GM08714 (cell line): ENCODE results near the gene PXDC1.
A peak's percentile ranks its signal among the peaks of the same experiment; 100 is the strongest.

Experiments
- H3K4me3 ChIP-seq: fragments of 200-500 bp; sonication (Bioruptor generic); 2 replicates; pipeline ENCODE4 v1.5.1; 2014; ENCODE audit warnings: mild to moderate bottlenecking, low read length, inconsistent platforms
- ZNF274 ChIP-seq: IDR thresholded peaks from 2 replicates; pipeline ENCODE4 v1.6.1; 2012; ENCODE audit warnings: mild to moderate bottlenecking, low read depth, low read length

Gene PXDC1, protein sequence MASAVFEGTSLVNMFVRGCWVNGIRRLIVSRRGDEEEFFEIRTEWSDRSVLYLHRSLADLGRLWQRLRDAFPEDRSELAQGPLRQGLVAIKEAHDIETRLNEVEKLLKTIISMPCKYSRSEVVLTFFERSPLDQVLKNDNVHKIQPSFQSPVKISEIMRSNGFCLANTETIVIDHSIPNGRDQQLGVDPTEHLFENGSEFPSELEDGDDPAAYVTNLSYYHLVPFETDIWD

GRCh38 chr6:3751077-3751729 lies at the start of gene PXDC1:
Gene PXDC1 (minus strand): TSS chr6:3751713. CDS start chr6:3751531, 182 bp downstream.
- H3K4me3 ChIP-seq: peak within 1 kb of the TSS; percentile 56; the same call in 1 of the 2 replicates

DNA sequence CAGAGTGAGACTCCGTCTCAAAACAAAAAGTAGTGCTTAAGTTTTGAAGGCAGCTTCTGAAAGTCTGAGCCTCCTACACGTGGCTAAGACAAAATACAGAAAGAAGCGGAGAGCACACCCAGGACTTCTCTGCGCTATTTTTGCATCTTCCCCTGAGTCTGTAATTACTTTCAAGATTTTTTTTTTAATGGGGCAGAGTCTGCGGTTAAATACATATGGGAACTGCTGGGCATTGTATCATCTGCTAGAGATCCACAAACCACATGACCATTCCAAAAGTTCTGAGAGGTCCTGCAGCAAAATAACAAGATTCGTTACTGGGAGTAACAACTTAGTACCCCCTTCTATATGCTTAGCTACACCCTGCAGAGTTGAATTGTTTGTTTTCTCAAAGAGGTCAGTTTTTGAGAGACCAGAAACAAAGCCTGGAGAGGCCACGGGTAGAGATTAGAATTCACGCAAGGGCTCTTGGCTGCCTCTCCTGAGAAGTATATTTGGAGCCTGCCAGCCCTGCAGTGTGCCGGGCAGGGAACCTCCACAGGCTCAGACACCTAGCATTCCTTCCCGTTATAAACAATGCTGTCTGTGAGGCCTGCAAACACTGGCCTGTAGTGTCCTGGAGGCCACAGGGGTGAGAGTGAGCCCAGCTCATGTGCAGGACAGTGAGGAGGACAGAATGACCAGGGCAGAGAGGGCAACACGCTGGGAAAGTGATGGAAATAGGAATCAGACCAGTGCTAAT lies 49.5 kb upstream of the PXDC1 start:
- no peak overlapping the region for H3K4me3 ChIP-seq
- TF ChIP-seq ZNF274: no peak

More at GRCh38 chr6:3751077-3751729, at the start of gene PXDC1:
- no peak for TF ChIP-seq ZNF274

DNA sequence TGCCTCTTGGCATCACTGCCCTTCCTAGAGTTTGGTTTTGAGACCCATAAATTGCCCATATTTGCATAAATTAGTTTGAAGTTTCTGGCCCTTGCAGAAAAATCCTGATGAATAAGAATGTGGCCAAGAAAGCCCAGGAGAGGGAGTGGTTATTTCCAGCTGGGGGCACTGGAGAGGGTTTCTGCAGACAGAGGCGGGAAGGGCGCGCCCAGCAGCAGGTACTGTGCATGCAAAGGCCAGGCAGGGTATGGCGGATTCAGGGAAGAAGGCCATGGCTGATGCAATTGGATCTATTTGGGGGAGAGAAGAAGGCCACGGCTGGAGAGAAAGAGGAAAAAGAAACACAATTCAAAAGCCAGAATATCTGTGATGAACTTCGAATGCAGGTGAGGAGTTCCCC lies 48.2 kb upstream of the PXDC1 start:
- no peak for TF ChIP-seq ZNF274
- no peak overlapping the region for H3K4me3 ChIP-seq

DNA sequence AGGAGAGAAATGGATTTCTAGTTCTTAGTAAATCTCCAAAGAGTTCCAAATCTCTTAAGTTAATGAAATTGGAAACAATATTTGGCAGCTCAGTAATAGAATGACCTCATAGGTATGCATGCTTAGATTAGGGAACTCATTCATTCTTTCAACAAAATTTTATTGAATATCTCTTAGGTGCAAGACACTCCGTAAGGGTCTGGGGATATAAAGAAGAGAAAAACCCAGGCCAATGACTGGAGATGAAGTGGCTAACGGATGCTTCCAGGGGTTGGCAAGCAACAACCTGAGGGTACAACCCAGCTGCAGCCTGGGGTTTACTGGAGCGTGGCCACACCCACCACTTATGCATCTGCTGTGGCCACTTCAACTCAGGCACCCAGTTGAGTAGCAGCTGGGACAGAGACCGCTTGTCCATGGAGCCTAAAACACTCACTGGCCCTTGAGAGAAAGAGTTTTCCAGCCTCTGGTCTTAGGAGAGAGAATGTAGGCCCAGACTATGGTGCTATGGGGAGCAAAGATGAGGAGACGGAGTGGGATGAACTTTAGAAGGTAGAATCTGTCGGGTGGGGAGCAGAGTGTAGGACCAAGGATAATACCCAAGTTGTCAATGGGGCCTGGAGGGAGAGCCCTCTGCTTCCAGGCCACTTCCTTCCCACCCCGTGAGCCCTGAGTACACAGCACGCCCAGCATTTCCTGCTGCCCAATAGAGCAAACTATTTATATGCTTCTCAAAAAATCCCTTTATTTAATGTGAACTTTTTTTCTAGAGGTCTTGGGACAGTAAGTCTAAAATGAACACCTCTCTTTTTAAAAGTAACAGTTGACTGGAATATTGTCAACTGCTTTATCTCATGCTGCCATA lies 46.8 kb upstream of the PXDC1 start:
- no peak for TF ChIP-seq ZNF274
- H3K4me3 ChIP-seq: no peak overlapping the region

- no peak overlapping the region for H3K4me3 ChIP-seq
- no peak for TF ChIP-seq ZNF274
Measured at GRCh38 chr6:3797231-3798054, 45.9 kb upstream of the PXDC1 start.

GRCh38 chr6:3796719-3797041 lies 45.2 kb upstream of the PXDC1 start:
- no peak overlapping the region for H3K4me3 ChIP-seq
- TF ChIP-seq ZNF274: no peak

GRCh38 chr6:3795836-3796718 lies 44.6 kb upstream of the PXDC1 start:
- TF ChIP-seq ZNF274: no peak
- no peak overlapping the region for H3K4me3 ChIP-seq

DNA sequence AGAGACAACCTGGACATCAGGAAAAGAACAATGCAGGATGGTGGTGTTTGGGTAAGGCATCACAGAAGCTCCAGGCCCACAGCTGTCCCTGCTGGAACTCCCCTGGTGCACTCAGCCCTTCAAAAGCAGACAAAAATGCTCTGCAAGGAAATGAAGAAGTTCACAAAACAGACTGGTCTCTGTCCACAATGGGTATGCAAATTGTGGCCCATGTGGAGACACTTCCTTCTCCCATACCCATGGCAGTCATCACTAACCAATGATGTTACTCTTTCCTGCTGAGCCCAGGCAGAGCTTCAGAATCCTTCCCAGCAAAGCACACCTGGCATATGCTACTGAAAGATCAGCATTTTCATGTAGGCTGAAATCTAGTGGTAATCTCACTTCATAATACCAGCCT lies 42.6 kb upstream of the PXDC1 start:
- H3K4me3 ChIP-seq: no peak overlapping the region
- no peak for TF ChIP-seq ZNF274

DNA sequence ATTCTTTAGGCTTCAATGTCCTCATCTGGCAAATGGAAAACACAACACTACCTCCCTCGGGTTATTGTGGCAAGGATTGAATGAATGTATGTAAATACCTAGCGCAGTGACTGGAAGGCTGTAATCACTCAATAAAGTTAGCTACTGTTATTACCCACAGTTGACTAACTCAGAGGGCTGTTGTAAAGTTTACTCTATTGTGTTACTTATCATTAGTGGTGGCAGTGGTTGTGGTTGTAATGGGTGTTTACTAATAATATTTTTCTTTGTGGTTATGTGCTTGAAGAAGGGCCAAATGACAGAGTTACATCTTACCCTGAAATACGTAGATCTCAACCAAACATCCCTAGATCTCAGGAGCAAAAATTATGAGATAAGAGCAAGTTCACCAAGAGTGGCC lies 42.0 kb upstream of the PXDC1 start:
- no peak overlapping the region for H3K4me3 ChIP-seq
- no peak for TF ChIP-seq ZNF274

- H3K4me3 ChIP-seq: no peak overlapping the region
- no peak for TF ChIP-seq ZNF274
Measured at GRCh38 chr6:3791526-3792203, 40.2 kb upstream of the PXDC1 start.

DNA sequence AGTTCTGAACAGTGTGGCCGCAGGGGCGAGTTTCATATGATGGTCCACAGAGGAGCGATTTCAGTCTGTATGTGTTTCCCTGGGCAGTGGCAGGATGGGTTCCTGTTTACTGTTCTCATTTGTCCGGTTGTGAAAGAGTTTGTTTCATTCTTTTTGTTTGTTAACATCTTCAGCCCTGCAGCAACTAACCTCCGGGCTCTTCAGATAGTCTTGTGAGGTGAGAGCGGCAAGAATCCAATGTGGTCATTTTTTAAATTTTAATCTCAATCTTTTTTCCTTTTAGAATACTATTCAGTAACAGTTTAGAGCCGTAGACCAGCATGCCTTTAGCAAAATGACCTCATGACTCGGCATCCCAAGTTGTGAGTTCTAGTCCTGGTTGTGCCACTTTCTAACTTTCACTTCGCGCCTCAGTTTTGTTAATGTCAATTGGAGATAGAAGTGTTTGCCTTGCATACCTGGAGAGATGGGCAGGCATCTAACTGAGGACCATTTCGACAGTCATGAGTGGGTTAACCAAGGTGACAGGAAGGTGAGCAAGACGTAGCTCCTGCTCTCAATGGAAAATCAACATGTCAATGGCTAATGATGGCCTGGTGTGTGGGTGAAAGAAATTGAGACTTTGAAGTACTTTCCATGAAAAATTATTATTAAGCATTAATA lies 38.5 kb upstream of the PXDC1 start:
- H3K4me3 ChIP-seq: no peak overlapping the region
- TF ChIP-seq ZNF274: no peak
